ENCODE results near the gene SLX4.
"Not testable (repeated sequence)": the region's sequence is repeated elsewhere in the genome, so short reads cannot be mapped to it uniquely, and the experiment has no call there.

SLX4 gene

GRCh38 chr16:3611146-3611975, at the start of gene SLX4:
Gene SLX4 (minus strand): TSS chr16:3611606. CDS start chr16:3608964, 2,642 bp downstream.
- no peak for FAIRE-seq

- no peak for FAIRE-seq
Measured at GRCh38 chr16:3659251-3659650, 47.8 kb upstream of the SLX4 start.

GRCh38 chr16:3656491-3657468, 45.4 kb upstream of the SLX4 start:
- no peak for FAIRE-seq

- FAIRE-seq = not testable (repeated sequence)
Measured at GRCh38 chr16:3656160-3656490, 44.7 kb upstream of the SLX4 start.

GRCh38 chr16:3655396-3656159, 44.2 kb upstream of the SLX4 start:
- FAIRE-seq = no peak

GRCh38 chr16:3655030-3655395, 43.6 kb upstream of the SLX4 start:
- FAIRE-seq = no peak

- FAIRE-seq = no peak
Measured at GRCh38 chr16:3654249-3654991, 43.0 kb upstream of the SLX4 start, which contains the start of gene DNASE1. Gene DNASE1 (plus strand): TSS chr16:3654691. CDS start chr16:3655374, 683 bp downstream.

- FAIRE-seq = no peak
Measured at GRCh38 chr16:3652373-3653195, 41.2 kb upstream of the SLX4 start.

GRCh38 chr16:3651461-3652372, 40.3 kb upstream of the SLX4 start:
- no peak for FAIRE-seq

GRCh38 chr16:3650631-3651265, 39.3 kb upstream of the SLX4 start:
- FAIRE-seq = no peak

GRCh38 chr16:3646348-3646920, 35.0 kb upstream of the SLX4 start:
- no peak for FAIRE-seq

GRCh38 chr16:3645504-3646347, 34.3 kb upstream of the SLX4 start:
- FAIRE-seq = no peak

GRCh38 chr16:3645108-3645503, 33.7 kb upstream of the SLX4 start:
- FAIRE-seq = no peak

GRCh38 chr16:3643095-3643730, 31.8 kb upstream of the SLX4 start:
- no peak for FAIRE-seq

- FAIRE-seq = no peak
Measured at GRCh38 chr16:3642397-3643094, 31.1 kb upstream of the SLX4 start.

- no peak for FAIRE-seq
Measured at GRCh38 chr16:3641801-3642396, 30.5 kb upstream of the SLX4 start.

Data from TTC549 (cell line).